Mucosa of descending colon (tissue), 3 donors: Measurements from ENCODE around the gene ANKZF1. TPM values are rescaled to one million over a fixed set of nuclear protein-coding genes. Genes with fewer than 3 reads are reported as not detected.
A peak's percentile ranks its signal among the peaks of the same experiment; 100 is the strongest.

Experiments
- ATAC-seq: fragments of 200-7000 bp; cut with Tn5 transposase; one replicate; pipeline ENCODE4 v1.9.1; 2020; ENCODE audit warnings: mild to moderate bottlenecking, moderate library complexity
- DNase-seq, 3 donors: peaks; one replicate each; pipeline ENCODE4 v3.0.0-alpha.2; 2020
- H3K36me3 ChIP-seq: fragments of 200-600 bp; one replicate; pipeline ENCODE4 v1.8.0; 2021; ENCODE audit warnings: low read depth, mild to moderate bottlenecking
- H3K4me1 ChIP-seq: fragments of 200-600 bp; one replicate; pipeline ENCODE4 v1.8.0; 2021; ENCODE audit warnings: low read depth, mild to moderate bottlenecking
- H3K4me3 ChIP-seq: fragments of 200-600 bp; one replicate; pipeline ENCODE4 v1.8.0; 2021; ENCODE audit warnings: mild to moderate bottlenecking
- H3K9me3 ChIP-seq: fragments of 200-600 bp; one replicate; pipeline ENCODE4 v1.8.0; 2021; ENCODE audit warnings: mild to moderate bottlenecking
- intact Hi-C, 2 donors: fragments of 100-400 bp; cut with DNase I in 1 of 2; cut with micrococcal nuclease in 1 of 2; formaldehyde crosslinking; loops; one replicate each; pipeline versions ENCODE4 v1.11.0 to v1.11.1; 2022; cut with DNase I, micrococcal nuclease
- total RNA-seq, 3 donors: library from RNA; stranded (reverse); fragmentation: NEBNext Ultra II Directional in 2 of 3; extraction: Animal tissue kit (Norgen Biotek cat#: 25700) in 2 of 3; gene quantifications; one replicate each; pipeline versions ENCODE4 v1.2.1 to v1.2.4, GENCODE V29; 2021 to 2023
- TF ChIP-seq, protein P1 (sequence below): fragments of 200-600 bp; IDR thresholded peaks from one replicate; pipeline ENCODE4 v1.8.0; 2022; ENCODE audit warnings: antibody characterized with exemption, mild to moderate bottlenecking
- donor health status: DM: no; HTN: no; CAD: no; lungs with moderate emphysema.
- donor health status: DM: no; HTN: no; CAD: no.
- donor health status: DM: no; HTN: yes; CAD: no.

Gene ANKZF1
- total RNA-seq, 3 donors from 2014 or later: 38.6 to 65.2 (median 47.1) TPM

DNA sequence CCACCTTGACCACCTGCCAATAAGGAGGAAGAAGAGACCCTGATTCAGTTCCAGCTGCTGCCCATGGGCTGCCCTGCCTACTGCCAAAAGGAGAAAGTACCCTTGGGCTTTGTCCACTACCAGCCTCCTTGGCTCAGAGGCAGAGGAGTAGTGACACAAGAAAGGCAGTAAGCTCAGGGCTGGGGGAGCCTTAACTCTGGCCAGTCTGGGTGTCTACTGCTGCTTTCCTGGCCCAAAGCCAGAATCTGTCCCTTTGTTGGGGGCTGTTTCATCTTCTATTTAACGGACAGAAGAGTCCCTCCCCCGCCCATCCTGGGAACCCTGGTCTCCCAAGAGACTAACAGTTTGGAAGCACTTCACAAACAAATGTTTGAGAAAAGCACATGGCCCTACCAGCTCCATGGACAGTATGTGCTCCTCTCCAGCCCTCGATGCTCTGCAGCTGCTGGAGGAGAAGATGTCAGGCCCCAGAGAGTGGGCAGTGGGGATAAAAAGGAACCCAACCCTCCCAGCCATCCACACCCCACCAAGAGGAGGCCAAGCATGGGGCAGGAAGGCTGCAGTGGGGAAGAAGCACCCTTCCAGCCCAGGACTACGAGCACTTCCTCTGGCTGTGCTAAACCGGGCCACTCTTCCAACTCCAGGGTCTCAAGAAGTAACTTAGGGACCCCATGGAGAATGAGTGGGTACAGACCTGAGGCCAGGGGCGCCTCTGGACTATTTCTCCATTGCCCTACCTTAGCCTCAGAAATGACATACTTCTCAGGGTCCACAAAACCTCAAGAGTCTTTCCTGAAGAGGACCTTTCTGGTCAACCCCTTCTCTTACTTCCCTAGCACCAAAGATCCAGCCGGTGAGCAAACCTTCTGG lies 1.3 kb upstream of the ANKZF1 start:
- ATAC-seq: no peak
- DNase-seq: peak in 1 of 3 donors; percentile 32
- no peaks in the 10 kb centered on the region for H3K9me3 ChIP-seq
- H3K36me3 ChIP-seq: peaks cover 8% of the 10 kb centered on the region
- H3K4me1 ChIP-seq: peaks cover 20% of the 10 kb centered on the region
- intact Hi-C loops: no loop called here
- TF ChIP-seq, protein P1, sequence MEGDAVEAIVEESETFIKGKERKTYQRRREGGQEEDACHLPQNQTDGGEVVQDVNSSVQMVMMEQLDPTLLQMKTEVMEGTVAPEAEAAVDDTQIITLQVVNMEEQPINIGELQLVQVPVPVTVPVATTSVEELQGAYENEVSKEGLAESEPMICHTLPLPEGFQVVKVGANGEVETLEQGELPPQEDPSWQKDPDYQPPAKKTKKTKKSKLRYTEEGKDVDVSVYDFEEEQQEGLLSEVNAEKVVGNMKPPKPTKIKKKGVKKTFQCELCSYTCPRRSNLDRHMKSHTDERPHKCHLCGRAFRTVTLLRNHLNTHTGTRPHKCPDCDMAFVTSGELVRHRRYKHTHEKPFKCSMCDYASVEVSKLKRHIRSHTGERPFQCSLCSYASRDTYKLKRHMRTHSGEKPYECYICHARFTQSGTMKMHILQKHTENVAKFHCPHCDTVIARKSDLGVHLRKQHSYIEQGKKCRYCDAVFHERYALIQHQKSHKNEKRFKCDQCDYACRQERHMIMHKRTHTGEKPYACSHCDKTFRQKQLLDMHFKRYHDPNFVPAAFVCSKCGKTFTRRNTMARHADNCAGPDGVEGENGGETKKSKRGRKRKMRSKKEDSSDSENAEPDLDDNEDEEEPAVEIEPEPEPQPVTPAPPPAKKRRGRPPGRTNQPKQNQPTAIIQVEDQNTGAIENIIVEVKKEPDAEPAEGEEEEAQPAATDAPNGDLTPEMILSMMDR: no peak
- H3K4me3 ChIP-seq: peak overlapping the region; percentile 46

DNA sequence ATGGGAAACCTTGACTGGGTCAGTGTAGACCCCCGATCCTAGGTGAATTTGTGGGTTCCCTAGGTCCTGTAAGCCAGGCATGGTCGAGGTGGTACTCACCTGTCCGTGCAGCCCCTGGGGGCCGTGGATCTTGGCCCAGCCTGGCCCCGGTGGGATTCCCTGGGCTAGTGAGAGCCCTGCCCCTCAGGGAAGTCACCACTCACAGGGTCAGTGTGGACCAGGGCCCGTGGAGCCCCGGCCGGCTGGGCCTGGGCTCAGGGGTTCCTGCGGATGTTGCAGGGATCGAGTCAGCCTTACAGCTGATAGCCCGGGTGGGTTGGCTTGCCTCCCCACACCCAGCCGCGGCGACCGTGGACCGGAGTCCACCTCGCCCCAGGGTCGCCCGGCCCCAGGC lies 698 bp upstream of the ANKZF1 start:
- DNase-seq: no peak
- Histone ChIP-seq H3K36me3 (peaks cover 5% of the 10 kb centered on the region), H3K4me1 (peaks cover 20% of the 10 kb centered on the region), H3K4me3 (peak overlapping the region; percentile 46), H3K9me3 (no peaks in the 10 kb centered on the region)
- TF ChIP-seq, protein P1: no peak
- intact Hi-C loops: no loop called here
- no peak for ATAC-seq

- H3K4me3 ChIP-seq: peak overlapping the region; percentile 46
- no peaks in the 10 kb centered on the region for H3K9me3 ChIP-seq
- peaks cover 5% of the 10 kb centered on the region for H3K36me3 ChIP-seq
- intact Hi-C loops: no loop called here
- TF ChIP-seq, protein P1: no peak
- H3K4me1 ChIP-seq: peaks cover 20% of the 10 kb centered on the region
- DNase-seq (peak; percentile 74 to 86 (median 79)), ATAC-seq (peak; percentile 65)
These were observed 494 bp downstream of the ANKZF1 start for GRCh38 chr2:219230059-219230540.

GRCh38 chr2:219234331-219234730 lies 4.7 kb downstream of the ANKZF1 start:
- TF ChIP-seq, protein P1: no peak
- H3K4me3 ChIP-seq: no peak overlapping the region
- H3K36me3 ChIP-seq: peaks cover 20% of the 10 kb centered on the region
- intact Hi-C loops: no loop called here
- peaks cover 12% of the 10 kb centered on the region for H3K4me1 ChIP-seq
- H3K9me3 ChIP-seq: no peaks in the 10 kb centered on the region
- DNase-seq (no peak), ATAC-seq (no peak)

- ATAC-seq (peak; percentile 43), DNase-seq (peak; percentile 62 to 75 (median 72))
- H3K4me1 ChIP-seq: peaks cover 23% of the 10 kb centered on the region
- H3K9me3 ChIP-seq: no peaks in the 10 kb centered on the region
- H3K36me3 ChIP-seq: no peaks in the 10 kb centered on the region
- intact Hi-C loops: no loop called here
- TF ChIP-seq, protein P1: no peak
- no peak overlapping the region for H3K4me3 ChIP-seq
These were observed 13.7 kb downstream of the ANKZF1 start for GRCh38 chr2:219243291-219243761.
